Measurements from ENCODE around the gene TEX13B.

TEX13B gene

DNA sequence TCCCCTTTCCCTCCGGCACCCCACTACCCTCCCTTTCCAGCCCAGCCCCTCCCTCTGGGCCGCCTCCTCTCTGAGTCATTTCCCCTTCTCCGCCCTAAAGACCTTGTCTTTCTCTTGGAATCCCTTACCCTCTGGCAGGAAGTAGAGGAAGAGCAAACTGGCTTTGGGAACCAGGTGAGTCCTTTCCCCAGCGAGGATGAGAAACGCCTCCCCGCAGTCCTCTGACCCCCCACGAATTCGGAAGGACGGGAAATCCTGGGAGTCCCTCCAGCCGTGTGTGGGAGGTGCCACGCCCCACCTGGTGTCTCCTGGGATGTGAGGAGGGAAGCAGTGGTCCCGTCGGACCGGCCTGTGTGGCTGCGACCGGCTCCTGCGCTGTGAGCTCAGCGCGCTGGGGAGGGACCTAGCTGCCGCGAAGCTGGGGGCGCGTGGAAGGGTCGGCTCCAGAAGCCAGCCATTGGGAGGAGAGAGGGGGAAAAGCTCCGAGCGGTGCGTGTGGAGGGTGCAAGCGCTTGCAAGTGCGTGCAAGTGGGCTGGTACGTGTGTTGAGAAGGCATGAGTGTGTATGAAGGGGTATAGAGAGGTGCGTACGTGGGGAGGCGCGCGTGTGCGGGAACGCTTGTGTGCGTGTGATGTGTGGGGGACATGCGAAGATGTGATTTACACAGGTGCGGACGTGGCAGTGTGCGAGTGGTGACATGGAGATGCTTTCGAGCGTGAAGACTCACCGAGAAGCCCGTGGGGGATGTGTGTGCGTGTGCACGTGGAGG lies 46.3 kb downstream of the TEX13B start:
- no peak for DNase-seq

DNA sequence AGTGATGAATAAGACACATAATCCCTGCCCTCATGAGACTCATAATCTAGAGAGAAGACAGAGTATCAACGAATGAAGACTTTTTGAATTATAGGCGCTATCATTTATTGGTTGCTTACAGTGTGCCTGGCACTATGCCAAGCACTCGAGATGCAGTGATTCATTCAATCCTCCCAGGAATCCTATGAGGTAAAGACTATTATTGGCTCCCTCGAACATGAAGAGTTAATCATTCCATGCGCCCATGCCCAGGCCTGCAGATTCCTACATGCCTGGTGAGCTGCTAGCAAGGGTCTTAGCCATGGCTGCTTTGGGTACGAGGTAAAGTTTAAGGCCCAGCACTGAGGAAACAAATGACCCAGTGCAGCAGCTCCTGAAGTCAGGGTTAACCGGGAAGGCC lies 47.0 kb downstream of the TEX13B start:
- DNase-seq: no peak

DNA sequence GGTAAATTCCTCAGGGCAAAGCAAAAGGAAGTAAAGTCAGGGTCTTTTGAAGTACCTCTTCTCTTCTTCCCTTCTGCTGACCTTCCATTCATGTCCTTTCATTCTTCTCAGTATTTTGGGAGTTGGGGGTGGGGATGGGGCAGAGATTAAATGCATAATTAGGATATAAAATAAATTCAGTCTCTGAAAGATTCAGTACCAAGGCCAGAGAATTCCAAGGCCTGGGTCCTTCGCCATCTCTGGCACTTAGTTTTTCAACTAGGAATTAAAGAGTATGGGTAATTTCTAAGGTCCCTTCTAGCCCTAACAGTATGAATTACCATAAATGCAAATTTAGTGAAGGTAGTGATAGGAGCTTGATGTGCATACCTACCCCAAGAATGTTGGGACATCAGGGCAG lies 47.9 kb downstream of the TEX13B start:
- DNase-seq: no peak
